K562 (cell line): ENCODE measurements around the gene SSH3. TPM values are rescaled to one million over a fixed set of nuclear protein-coding genes. Genes with fewer than 3 reads are reported as not detected.

Source experiments
- BCOR ChIP-seq: fragments of 450-650 bp; IDR thresholded peaks from 2 replicates; pipeline ENCODE4 v1.6.1; 2016
- BRD9 ChIP-seq: fragments of 450-650 bp; IDR thresholded peaks from 2 replicates; pipeline ENCODE4 v1.6.1; 2018; ENCODE audit warnings: low read depth; ENCODE audit not compliant: partially characterized antibody
- BRF1 ChIP-seq: IDR thresholded peaks from 3 replicates; pipeline ENCODE4 v1.6.1; 2011; ENCODE audit warnings: borderline replicate concordance, mild to moderate bottlenecking; ENCODE audit not compliant: insufficient read length; ENCODE audit errors: extremely low read depth
- CTCFL ChIP-seq: IDR thresholded peaks from 2 replicates; pipeline ENCODE4 v1.6.1; 2011; ENCODE audit warnings: borderline replicate concordance, low read depth, mild to moderate bottlenecking, moderate library complexity, low read length; ENCODE audit not compliant: insufficient read depth, poor library complexity, severe bottlenecking
- HCFC1 ChIP-seq: IDR thresholded peaks from 2 replicates; pipeline ENCODE4 v1.6.1; 2012; ENCODE audit warnings: low read depth, low read length, improper control_type of control experiment
- IFI16 ChIP-seq: fragments of 250-450 bp; sonication (Bioruptor Pico); IDR thresholded peaks from 2 replicates; pipeline ENCODE4 v2.1.2; 2022; ENCODE audit warnings: mild to moderate bottlenecking, inconsistent platforms
- KLF1 ChIP-seq: fragments of 450-650 bp; IDR thresholded peaks from 2 replicates; pipeline ENCODE4 v1.6.1; 2016; ENCODE audit warnings: missing genetic modification characterization, missing compliant biosample characterization
- KLF13 ChIP-seq: fragments of 450-650 bp; IDR thresholded peaks from 2 replicates; pipeline ENCODE4 v1.6.1; 2016; ENCODE audit warnings: missing genetic modification characterization, low read depth, mild to moderate bottlenecking, missing compliant biosample characterization, moderate library complexity, borderline replicate concordance
- PTTG1 ChIP-seq: fragments of 450-650 bp; IDR thresholded peaks from 2 replicates; pipeline ENCODE4 v1.6.1; 2016; ENCODE audit warnings: low read depth, mild to moderate bottlenecking, missing genetic modification characterization, missing compliant biosample characterization
- PYGO2 ChIP-seq: fragments of 450-650 bp; IDR thresholded peaks from 2 replicates; pipeline ENCODE4 v1.6.1; 2016; ENCODE audit warnings: mild to moderate bottlenecking, missing genetic modification characterization, moderate library complexity, missing compliant biosample characterization
- SMC3 ChIP-seq: conservative IDR thresholded peaks from 2 replicates; pipeline ENCODE4 v1.6.1; 2011; ENCODE audit warnings: low read depth, low read length, improper control_type of control experiment; ENCODE audit not compliant: insufficient read depth
- U2AF1 ChIP-seq: fragments of 200-400 bp; formaldehyde crosslinking; optimal IDR thresholded peaks from 2 replicates; pipeline ENCODE3; 2017; ENCODE audit warnings: mild to moderate bottlenecking, low read depth, low read length, moderate library complexity
- ZFP36 ChIP-seq: fragments of 150-350 bp; IDR thresholded peaks from 2 replicates; pipeline ENCODE4 v1.6.1; 2018; ENCODE audit warnings: low read length, low read depth; ENCODE audit not compliant: partially characterized antibody
- ZNF140 ChIP-seq: fragments of 250-450 bp; sonication (Bioruptor Pico); IDR thresholded peaks from 2 replicates; pipeline ENCODE4 v1.8.0; 2021; ENCODE audit warnings: moderate library complexity, mild to moderate bottlenecking, inconsistent platforms
- ZNF143 ChIP-seq: sonication (generic); formaldehyde crosslinking; IDR thresholded peaks from 2 replicates; pipeline ENCODE4 v1.9.0; 2022; ENCODE audit warnings: mild to moderate bottlenecking, missing genetic modification reagents
- ZNF592 ChIP-seq: fragments of 450-650 bp; IDR thresholded peaks from 2 replicates; pipeline ENCODE4 v1.6.1; 2017; ENCODE audit warnings: antibody characterized with exemption, mild to moderate bottlenecking
- polyA plus RNA-seq, 8 experiments: library from polyadenylated mRNA; depleted of rRNA in 4 of 8; stranded (reverse) in 5 of 8; unstranded in 3 of 8; fragments of >200 nt; fragmentation: Nextera tagmentation in 2 of 8; fragmentation: Illumina TruSeq in 1 of 8; extraction: Ambion mirVana in 2 of 8; extraction: Trizol in 1 of 8; gene quantifications; 2 replicates each; pipeline versions ENCODE4 v1.2.1 to v1.2.3, GENCODE V29; 2011 to 2014; ENCODE audit warnings: inconsistent platforms in 1 of 8, missing spikeins in 1 of 8
- total RNA-seq, 7 experiments: library from RNA; depleted of rRNA in 6 of 7; stranded (reverse); fragments of >200 nt in 6 of 7; fragmentation: Illumina TruSeq in 2 of 7; extraction: Trizol in 2 of 7; gene quantifications; 2 replicates each; pipeline versions ENCODE4 v1.2.1 to v1.2.3, GENCODE V29; 2011 to 2021; ENCODE audit warnings: low replicate concordance in 1 of 7
- TF ChIP-seq, protein P1 (sequence below): sonication (generic); formaldehyde crosslinking; IDR thresholded peaks from 2 replicates; pipeline ENCODE4 v1.8.0; 2022; ENCODE audit warnings: mild to moderate bottlenecking, missing genetic modification reagents

The SSH3 gene
- total and polyA plus RNA-seq, 9 of the 15 experiments (the other 6 are each of a cell fraction or from before 2014, with no cell fraction given): 0.07 to 1.0 (median 0.24) TPM; not detected in 3

- TF ChIP-seq PTTG1 (no peak), SMC3 (peak; percentile 65), ZFP36 (no peak), BCOR (no peak), CTCFL (peak; percentile 93), BRF1 (no peak), ZNF140 (CRISPR knock-in tag) (no peak), HCFC1 (peak; percentile 56; the same call in 1 of the 2 replicates), ZNF592 (peak; percentile 85), KLF1 (tag) (peak; percentile 68; the same call in 1 of the 2 replicates), U2AF1 (no peak), IFI16 (CRISPR knock-in tag) (no peak), ZNF143 (CRISPR knock-in tag) (peak; percentile 20; the same call in 1 of the 2 replicates), PYGO2 (no peak), BRD9 (peak; percentile 82), KLF13 (tag) (no peak)
- TF ChIP-seq, protein P1, sequence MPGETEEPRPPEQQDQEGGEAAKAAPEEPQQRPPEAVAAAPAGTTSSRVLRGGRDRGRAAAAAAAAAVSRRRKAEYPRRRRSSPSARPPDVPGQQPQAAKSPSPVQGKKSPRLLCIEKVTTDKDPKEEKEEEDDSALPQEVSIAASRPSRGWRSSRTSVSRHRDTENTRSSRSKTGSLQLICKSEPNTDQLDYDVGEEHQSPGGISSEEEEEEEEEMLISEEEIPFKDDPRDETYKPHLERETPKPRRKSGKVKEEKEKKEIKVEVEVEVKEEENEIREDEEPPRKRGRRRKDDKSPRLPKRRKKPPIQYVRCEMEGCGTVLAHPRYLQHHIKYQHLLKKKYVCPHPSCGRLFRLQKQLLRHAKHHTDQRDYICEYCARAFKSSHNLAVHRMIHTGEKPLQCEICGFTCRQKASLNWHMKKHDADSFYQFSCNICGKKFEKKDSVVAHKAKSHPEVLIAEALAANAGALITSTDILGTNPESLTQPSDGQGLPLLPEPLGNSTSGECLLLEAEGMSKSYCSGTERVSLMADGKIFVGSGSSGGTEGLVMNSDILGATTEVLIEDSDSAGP: 0 out of 2 replicates have a peak, but pooled peaks have one; percentile 49
These were observed 40.3 kb upstream of the SSH3 start (continued) for GRCh38 chr11:67262731-67263675.
